ENCODE data around the gene KCTD16.

GRCh38 chr5:144438237-144438636 lies 267.6 kb downstream of the KCTD16 start:
- no peak for TF ChIP-seq CTCF (IDR thresholded peaks at IDR 0.05)
- no peak for TF ChIP-seq POLR2A (IDR thresholded peaks at IDR 0.05)

Data from body of pancreas (tissue), 4 donors.